HG02852 (cell line): Measurements from ENCODE around the gene GAB2.
A peak's percentile ranks its signal among the peaks of the same experiment; 100 is the strongest.
"Not testable (repeated sequence)": the region's sequence is repeated elsewhere in the genome, so short reads cannot be mapped to it uniquely, and the experiment has no call there.

Experiments
- ATAC-seq: cut with Tn5 transposase; IDR thresholded peaks from one replicate; pipeline ENCODE4 v1.9.1; 2021; ENCODE audit warnings: mild to moderate bottlenecking, moderate library complexity; ENCODE audit not compliant: unreplicated experiment

Gene GAB2

GRCh38 chr11:78192911-78193351 is 224.7 kb downstream of the GAB2 start:
- ATAC-seq = no peak

GRCh38 chr11:78192223-78192719 is 225.3 kb downstream of the GAB2 start:
- no peak for ATAC-seq

- ATAC-seq = no peak
Observed at GRCh38 chr11:78190871-78191538, 226.6 kb downstream of the GAB2 start.

GRCh38 chr11:78190374-78190773 is 227.2 kb downstream of the GAB2 start:
- ATAC-seq = no peak

- no peak for ATAC-seq
Observed at GRCh38 chr11:78189851-78190250, 227.8 kb downstream of the GAB2 start.

- ATAC-seq = no peak
Observed at GRCh38 chr11:78189174-78189724, 228.4 kb downstream of the GAB2 start.

GRCh38 chr11:78188286-78189173 is 229.1 kb downstream of the GAB2 start, which contains the start of the genes KCTD21 and USP35:
Gene KCTD21, minus strand, starts transcription at chr11:78188626. Its CDS starts 14,072 bp downstream, at chr11:78174554.
Gene USP35, plus strand, starts transcription at chr11:78188919. Its CDS starts 7,327 bp downstream, at chr11:78196246.
- ATAC-seq = peak; percentile 94

GRCh38 chr11:78187366-78188285 is 230.0 kb downstream of the GAB2 start:
- peak; percentile 24 for ATAC-seq

GRCh38 chr11:78181185-78181584 is 236.4 kb downstream of the GAB2 start:
- ATAC-seq = no peak

- no peak for ATAC-seq
Observed at GRCh38 chr11:78180751-78181150, 236.9 kb downstream of the GAB2 start.

- ATAC-seq = no peak
Observed at GRCh38 chr11:78179459-78180071, 238.1 kb downstream of the GAB2 start.

- no peak for ATAC-seq
Observed at GRCh38 chr11:78177216-78177615, 240.4 kb downstream of the GAB2 start.

- ATAC-seq = no peak
Observed at GRCh38 chr11:78176605-78177141, 240.9 kb downstream of the GAB2 start.

GRCh38 chr11:78175862-78176261 is 241.8 kb downstream of the GAB2 start:
- not testable (repeated sequence) for ATAC-seq

GRCh38 chr11:78171951-78172350 is 245.7 kb downstream of the GAB2 start:
- ATAC-seq = no peak

GRCh38 chr11:78170874-78171549 is 246.6 kb downstream of the GAB2 start:
- ATAC-seq = no peak

- no peak for ATAC-seq
Observed at GRCh38 chr11:78170413-78170812, 247.2 kb downstream of the GAB2 start.

- no peak for ATAC-seq
Observed at GRCh38 chr11:78168539-78169477, 248.8 kb downstream of the GAB2 start.
